ENCODE measurements around the gene NUMA1. TPM values are rescaled to one million over a fixed set of nuclear protein-coding genes. Genes with fewer than 3 reads are reported as not detected.
A peak's percentile ranks its signal among the peaks of the same experiment; 100 is the strongest.

Gene NUMA1
- total and polyA plus RNA-seq, 2 of the 13 experiments (the other 11 are each of a cell fraction or from before 2014, with no cell fraction given): 57.3 to 60.2 TPM

DNA sequence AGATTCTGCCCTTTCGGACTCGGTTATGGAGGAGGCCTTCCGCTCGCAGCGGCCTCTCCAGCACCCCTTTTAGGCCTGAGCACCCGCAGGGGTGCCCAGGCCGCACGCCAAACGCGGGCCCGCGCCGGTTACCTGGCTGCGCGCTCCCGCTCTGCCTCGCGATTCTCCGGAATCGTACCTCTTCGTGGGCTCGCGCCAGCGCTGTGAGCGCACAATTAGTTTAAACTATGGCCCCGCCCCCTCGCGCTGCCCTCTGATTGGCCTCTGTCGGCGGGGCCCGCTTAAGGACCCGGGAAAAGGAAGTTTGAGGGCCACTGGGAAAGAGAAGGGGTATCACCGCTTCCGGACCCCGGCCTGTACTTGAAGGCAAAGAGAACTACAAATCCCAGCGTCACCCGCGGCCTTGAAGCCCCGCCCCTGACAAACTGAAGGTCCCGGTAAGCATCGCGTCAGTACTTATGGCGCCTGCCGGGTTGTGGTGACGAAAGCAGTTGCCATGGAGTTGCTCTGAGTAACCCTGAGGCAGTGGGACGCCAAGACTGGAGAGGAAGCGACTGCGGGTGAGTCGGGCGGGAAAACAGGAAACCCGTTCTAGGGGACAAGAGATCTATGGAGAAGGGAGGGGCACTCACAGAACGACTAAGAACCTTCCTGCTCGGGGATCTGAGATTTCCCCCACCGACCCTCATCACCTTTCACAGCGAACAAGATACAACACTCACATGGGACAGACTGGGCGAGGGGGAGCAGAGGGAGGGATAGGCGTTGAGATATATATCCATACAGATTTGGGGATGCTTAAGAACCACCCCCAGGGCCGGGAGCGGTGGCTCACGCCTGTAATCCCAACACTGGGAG lies at the start of gene NUMA1, which contains the start of gene LRRC51 (continued):
- TF ChIP-seq ZNF543 (CRISPR knock-in tag; IDR thresholded peaks at IDR 0.05): no peak
- no peak for TF ChIP-seq ZNF557 (CRISPR knock-in tag; IDR thresholded peaks at IDR 0.05)
- TF ChIP-seq ZNF12 (CRISPR knock-in tag; IDR thresholded peaks at IDR 0.05): no peak
- peak; percentile 97 for TF ChIP-seq SAP130 (CRISPR knock-in tag; IDR thresholded peaks at IDR 0.05; ENCODE audit: low read depth)
- peak; percentile 68 for TF ChIP-seq POLR2AphosphoS5 (IDR thresholded peaks at IDR 0.05; ENCODE audit: low read depth, low read length)
- no peak for TF ChIP-seq FOXM1 (CRISPR knock-in tag; IDR thresholded peaks at IDR 0.05)
- TF ChIP-seq, protein P1, sequence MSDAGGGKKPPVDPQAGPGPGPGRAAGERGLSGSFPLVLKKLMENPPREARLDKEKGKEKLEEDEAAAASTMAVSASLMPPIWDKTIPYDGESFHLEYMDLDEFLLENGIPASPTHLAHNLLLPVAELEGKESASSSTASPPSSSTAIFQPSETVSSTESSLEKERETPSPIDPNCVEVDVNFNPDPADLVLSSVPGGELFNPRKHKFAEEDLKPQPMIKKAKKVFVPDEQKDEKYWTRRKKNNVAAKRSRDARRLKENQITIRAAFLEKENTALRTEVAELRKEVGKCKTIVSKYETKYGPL (CRISPR knock-in tag; IDR thresholded peaks at IDR 0.05): no peak
- TF ChIP-seq, protein P2, sequence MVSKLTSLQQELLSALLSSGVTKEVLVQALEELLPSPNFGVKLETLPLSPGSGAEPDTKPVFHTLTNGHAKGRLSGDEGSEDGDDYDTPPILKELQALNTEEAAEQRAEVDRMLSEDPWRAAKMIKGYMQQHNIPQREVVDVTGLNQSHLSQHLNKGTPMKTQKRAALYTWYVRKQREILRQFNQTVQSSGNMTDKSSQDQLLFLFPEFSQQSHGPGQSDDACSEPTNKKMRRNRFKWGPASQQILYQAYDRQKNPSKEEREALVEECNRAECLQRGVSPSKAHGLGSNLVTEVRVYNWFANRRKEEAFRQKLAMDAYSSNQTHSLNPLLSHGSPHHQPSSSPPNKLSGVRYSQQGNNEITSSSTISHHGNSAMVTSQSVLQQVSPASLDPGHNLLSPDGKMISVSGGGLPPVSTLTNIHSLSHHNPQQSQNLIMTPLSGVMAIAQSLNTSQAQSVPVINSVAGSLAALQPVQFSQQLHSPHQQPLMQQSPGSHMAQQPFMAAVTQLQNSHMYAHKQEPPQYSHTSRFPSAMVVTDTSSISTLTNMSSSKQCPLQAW (CRISPR knock-in tag; IDR thresholded peaks at IDR 0.05): peak; percentile 76
- TF ChIP-seq, protein P3, sequence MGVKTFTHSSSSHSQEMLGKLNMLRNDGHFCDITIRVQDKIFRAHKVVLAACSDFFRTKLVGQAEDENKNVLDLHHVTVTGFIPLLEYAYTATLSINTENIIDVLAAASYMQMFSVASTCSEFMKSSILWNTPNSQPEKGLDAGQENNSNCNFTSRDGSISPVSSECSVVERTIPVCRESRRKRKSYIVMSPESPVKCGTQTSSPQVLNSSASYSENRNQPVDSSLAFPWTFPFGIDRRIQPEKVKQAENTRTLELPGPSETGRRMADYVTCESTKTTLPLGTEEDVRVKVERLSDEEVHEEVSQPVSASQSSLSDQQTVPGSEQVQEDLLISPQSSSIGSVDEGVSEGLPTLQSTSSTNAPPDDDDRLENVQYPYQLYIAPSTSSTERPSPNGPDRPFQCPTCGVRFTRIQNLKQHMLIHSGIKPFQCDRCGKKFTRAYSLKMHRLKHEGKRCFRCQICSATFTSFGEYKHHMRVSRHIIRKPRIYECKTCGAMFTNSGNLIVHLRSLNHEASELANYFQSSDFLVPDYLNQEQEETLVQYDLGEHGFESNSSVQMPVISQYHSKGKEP (CRISPR knock-in tag; IDR thresholded peaks at IDR 0.05): no peak
- TF ChIP-seq, protein P4, sequence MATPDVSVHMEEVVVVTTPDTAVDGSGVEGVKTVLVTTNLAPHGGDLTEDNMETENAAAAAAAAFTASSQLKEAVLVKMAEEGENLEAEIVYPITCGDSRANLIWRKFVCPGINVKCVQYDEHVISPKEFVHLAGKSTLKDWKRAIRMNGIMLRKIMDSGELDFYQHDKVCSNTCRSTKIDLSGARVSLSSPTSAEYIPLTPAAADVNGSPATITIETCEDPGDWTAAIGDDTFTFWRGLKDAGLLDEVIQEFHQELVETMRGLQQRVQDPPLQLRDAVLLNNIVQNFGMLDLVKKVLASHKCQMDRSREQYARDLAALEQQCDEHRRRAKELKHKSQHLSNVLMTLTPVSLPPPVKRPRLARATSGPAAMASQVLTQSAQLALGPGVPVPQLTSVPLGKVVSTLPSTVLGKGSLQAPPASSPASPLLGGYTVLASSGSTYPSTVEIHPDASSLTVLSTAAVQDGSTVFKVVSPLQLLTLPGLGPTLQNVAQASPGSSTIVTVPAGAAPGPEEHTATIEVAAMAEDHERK (CRISPR knock-in tag; IDR thresholded peaks at IDR 0.05; ENCODE audit: low read depth): peak; percentile 20; the same call in 1 of the 2 replicates
- 0 out of 2 replicates have a peak, but pooled peaks have one; percentile 45 for TF ChIP-seq POGZ (CRISPR knock-in tag; IDR thresholded peaks at IDR 0.05)
- TF ChIP-seq RFXAP (CRISPR knock-in tag; IDR thresholded peaks at IDR 0.05; ENCODE audit: borderline replicate concordance): peak; percentile 99
- TF ChIP-seq, protein P5, sequence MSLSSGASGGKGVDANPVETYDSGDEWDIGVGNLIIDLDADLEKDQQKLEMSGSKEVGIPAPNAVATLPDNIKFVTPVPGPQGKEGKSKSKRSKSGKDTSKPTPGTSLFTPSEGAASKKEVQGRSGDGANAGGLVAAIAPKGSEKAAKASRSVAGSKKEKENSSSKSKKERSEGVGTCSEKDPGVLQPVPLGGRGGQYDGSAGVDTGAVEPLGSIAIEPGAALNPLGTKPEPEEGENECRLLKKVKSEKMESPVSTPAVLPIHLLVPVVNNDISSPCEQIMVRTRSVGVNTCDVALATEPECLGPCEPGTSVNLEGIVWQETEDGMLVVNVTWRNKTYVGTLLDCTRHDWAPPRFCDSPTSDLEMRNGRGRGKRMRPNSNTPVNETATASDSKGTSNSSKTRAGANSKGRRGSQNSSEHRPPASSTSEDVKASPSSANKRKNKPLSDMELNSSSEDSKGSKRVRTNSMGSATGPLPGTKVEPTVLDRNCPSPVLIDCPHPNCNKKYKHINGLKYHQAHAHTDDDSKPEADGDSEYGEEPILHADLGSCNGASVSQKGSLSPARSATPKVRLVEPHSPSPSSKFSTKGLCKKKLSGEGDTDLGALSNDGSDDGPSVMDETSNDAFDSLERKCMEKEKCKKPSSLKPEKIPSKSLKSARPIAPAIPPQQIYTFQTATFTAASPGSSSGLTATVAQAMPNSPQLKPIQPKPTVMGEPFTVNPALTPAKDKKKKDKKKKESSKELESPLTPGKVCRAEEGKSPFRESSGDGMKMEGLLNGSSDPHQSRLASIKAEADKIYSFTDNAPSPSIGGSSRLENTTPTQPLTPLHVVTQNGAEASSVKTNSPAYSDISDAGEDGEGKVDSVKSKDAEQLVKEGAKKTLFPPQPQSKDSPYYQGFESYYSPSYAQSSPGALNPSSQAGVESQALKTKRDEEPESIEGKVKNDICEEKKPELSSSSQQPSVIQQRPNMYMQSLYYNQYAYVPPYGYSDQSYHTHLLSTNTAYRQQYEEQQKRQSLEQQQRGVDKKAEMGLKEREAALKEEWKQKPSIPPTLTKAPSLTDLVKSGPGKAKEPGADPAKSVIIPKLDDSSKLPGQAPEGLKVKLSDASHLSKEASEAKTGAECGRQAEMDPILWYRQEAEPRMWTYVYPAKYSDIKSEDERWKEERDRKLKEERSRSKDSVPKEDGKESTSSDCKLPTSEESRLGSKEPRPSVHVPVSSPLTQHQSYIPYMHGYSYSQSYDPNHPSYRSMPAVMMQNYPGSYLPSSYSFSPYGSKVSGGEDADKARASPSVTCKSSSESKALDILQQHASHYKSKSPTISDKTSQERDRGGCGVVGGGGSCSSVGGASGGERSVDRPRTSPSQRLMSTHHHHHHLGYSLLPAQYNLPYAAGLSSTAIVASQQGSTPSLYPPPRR (CRISPR knock-in tag; IDR thresholded peaks at IDR 0.05; ENCODE audit: borderline replicate concordance): no peak
- peak; percentile 74 for TF ChIP-seq ELF3 (CRISPR knock-in tag; IDR thresholded peaks at IDR 0.05)
- no peak for TF ChIP-seq SMARCE1 (IDR thresholded peaks at IDR 0.05; ENCODE audit: borderline replicate concordance)
- TF ChIP-seq, protein P6, sequence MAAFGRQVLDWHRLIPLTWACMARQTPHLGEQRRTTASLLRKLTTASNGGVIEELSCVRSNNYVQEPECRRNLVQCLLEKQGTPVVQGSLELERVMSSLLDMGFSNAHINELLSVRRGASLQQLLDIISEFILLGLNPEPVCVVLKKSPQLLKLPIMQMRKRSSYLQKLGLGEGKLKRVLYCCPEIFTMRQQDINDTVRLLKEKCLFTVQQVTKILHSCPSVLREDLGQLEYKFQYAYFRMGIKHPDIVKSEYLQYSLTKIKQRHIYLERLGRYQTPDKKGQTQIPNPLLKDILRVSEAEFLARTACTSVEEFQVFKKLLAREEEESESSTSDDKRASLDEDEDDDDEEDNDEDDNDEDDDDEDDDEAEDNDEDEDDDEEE (CRISPR knock-in tag; IDR thresholded peaks at IDR 0.05): no peak
- TF ChIP-seq FOSL1 (CRISPR knock-in tag; IDR thresholded peaks at IDR 0.05; ENCODE audit: borderline replicate concordance): no peak
- 0 out of 2 replicates have a peak, but pooled peaks have one; percentile 51 for TF ChIP-seq HNRNPL (IDR thresholded peaks at IDR 0.05; ENCODE audit: low read depth, low read length)
